ENCODE results near the gene GATAD1.

- no peak for TF ChIP-seq CTCF (IDR thresholded peaks at IDR 0.05)
- no peak for TF ChIP-seq POLR2A (IDR thresholded peaks at IDR 0.05)
Measured at GRCh38 chr7:92409357-92409756, 37.9 kb upstream of the GATAD1 start.
